ENCODE measurements around the gene VWA5B2. TPM values are rescaled to one million over a fixed set of nuclear protein-coding genes. Genes with fewer than 3 reads are reported as not detected.

Gene VWA5B2
- total and polyA plus RNA-seq, 2 of the 13 experiments (the other 11 are each of a cell fraction or from before 2014, with no cell fraction given), result 0.03 to 0.04 TPM

DNA sequence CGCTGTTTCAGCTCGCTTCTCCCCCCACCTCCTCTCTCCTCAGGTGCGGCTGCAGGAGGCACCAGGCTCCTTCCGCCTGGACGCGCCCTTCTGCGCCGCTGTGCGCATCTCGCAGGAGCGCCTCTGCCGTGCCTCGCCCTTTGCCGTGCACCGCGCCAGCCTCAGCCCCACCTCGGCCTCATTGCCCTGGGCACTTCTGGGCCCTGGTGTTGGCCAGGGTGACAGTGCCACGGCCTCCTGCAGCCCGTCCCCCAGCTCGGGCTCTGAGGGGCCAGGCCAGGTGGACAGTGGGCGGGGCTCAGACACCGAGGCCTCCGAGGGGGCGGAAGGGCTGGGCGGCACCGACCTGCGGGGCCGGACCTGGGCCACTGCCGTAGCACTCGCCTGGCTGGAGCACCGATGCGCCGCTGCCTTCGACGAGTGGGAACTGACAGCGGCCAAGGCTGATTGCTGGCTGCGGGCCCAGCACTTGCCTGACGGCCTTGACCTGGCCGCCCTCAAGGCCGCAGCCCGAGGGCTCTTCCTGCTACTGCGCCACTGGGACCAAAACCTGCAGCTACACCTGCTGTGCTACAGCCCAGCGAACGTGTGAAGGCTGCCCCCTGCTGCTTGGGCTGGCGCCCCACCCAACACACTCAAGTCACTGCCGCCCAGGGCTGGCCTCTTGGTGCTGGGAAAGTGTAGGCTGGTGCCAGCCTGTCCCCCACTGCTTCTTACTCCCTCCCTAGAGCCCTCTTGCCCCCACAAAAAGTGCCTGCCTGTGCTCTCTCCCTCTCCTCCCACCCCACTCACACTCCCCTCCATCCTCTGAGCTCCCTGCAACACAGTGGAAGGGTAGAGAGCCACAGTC, 12.3 kb downstream of the VWA5B2 start (continued):
- TF ChIP-seq, protein P1, sequence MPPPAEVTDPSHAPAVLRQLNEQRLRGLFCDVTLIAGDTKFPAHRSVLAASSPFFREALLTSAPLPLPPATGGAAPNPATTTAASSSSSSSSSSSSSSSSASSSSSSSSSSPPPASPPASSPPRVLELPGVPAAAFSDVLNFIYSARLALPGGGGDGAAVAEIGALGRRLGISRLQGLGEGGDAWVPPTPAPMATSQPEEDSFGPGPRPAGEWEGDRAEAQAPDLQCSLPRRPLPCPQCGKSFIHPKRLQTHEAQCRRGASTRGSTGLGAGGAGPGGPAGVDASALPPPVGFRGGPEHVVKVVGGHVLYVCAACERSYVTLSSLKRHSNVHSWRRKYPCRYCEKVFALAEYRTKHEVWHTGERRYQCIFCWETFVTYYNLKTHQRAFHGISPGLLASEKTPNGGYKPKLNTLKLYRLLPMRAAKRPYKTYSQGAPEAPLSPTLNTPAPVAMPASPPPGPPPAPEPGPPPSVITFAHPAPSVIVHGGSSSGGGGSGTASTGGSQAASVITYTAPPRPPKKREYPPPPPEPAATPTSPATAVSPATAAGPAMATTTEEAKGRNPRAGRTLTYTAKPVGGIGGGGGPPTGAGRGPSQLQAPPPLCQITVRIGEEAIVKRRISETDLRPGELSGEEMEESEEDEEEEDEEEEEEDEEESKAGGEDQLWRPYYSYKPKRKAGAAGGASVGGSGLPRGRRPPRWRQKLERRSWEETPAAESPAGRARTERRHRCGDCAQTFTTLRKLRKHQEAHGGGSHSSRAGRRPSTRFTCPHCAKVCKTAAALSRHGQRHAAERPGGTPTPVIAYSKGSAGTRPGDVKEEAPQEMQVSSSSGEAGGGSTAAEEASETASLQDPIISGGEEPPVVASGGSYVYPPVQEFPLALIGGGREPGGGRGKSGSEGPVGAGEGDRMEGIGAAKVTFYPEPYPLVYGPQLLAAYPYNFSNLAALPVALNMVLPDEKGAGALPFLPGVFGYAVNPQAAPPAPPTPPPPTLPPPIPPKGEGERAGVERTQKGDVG (CRISPR knock-in tag; IDR thresholded peaks at IDR 0.05; ENCODE audit: borderline replicate concordance), result peak; percentile 96
- TF ChIP-seq, protein P2, sequence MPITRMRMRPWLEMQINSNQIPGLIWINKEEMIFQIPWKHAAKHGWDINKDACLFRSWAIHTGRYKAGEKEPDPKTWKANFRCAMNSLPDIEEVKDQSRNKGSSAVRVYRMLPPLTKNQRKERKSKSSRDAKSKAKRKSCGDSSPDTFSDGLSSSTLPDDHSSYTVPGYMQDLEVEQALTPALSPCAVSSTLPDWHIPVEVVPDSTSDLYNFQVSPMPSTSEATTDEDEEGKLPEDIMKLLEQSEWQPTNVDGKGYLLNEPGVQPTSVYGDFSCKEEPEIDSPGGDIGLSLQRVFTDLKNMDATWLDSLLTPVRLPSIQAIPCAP (CRISPR knock-in tag; IDR thresholded peaks at IDR 0.05; ENCODE audit: low read depth), result peak; percentile 85; the same call in 1 of the 2 replicates
- TF ChIP-seq TCF7L2 (IDR thresholded peaks at IDR 0.05; ENCODE audit: low read depth, low read length), result no peak

DNA sequence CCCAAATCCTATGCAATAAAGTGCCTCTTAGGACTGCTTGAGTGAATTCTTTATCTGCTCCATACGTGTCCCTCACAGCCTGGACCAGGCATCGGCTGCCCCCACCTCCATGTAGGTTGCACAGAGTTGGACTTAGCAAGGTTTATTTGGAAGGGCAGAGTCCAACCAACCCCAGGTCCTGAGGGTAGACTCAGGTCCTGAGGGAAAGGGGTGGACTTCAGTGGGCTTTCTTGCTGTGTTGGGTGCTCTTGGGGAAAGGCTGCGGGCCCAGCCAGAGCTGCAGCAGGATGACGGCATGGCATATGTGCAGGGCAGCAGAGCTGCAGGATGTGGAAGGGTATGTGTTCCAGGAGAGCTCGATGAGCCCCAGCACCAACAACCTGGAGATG, 12.9 kb downstream of the VWA5B2 start:
- Histone ChIP-seq H3K4me1 (ENCODE audit: insufficient read depth, low read length) (peaks cover 31% of the 10 kb centered on the region), H4K20me1 (ENCODE audit: insufficient read depth, low read length) (peaks cover 4% of the 10 kb centered on the region), H3K4me2 (ENCODE audit: low read depth, low read length) (no peak overlapping the region), H3K9ac (ENCODE audit: insufficient read depth, low read depth, low read length) (no peak overlapping the region), H3K27me3 (ENCODE audit: control insufficient read depth in 1 of 2, insufficient read depth in 2 of 2, low read length in 2 of 2) (peaks cover 0 to 18% of the 10 kb centered on the region in 2 experiments; a peak in 3 of 5 replicates), H3K36me3 (replicated peaks in 1 of 2; ENCODE audit: control insufficient read depth in 1 of 2, insufficient read depth in 2 of 2, low read length in 2 of 2) (peaks cover 16 to 32% of the 10 kb centered on the region in 2 experiments), H2AFZ (ENCODE audit: low read length) (no peak overlapping the region), H3K27ac (ENCODE audit: extremely low read length, insufficient read depth, low read length) (peak overlapping the region; percentile 24), H3K9me3 (ENCODE audit: low read length) (no peaks in the 10 kb centered on the region), H3K4me3 (replicated peaks in 1 of 3; ENCODE audit: insufficient read depth in 1 of 3, low read depth in 2 of 3, low read length in 3 of 3) (peak overlapping the region in 1 of 3 experiments; percentile 2; a peak in 1 of 6 replicates), H3K79me2 (ENCODE audit: insufficient read depth, low read length) (no peaks in the 10 kb centered on the region)
- TF ChIP-seq HDAC1 (CRISPR knock-in tag; IDR thresholded peaks at IDR 0.05) (no peak), CSRNP1 (CRISPR knock-in tag; IDR thresholded peaks at IDR 0.05) (no peak), USF2 (IDR thresholded peaks at IDR 0.05; ENCODE audit: low read depth, low read length) (no peak), USF2 (CRISPR knock-in tag; IDR thresholded peaks at IDR 0.05; ENCODE audit: borderline replicate concordance) (0 out of 2 replicates have a peak, but pooled peaks have one; percentile 11), ZFP90 (CRISPR knock-in tag; IDR thresholded peaks at IDR 0.05; ENCODE audit: borderline replicate concordance) (no peak)
- intact Hi-C loops (cut with micrococcal nuclease; ENCODE audit: unreplicated experiment) (loop anchor here (1.0 to 10.0 kb wide), 3 partner anchors 97 to 345 kb away; partner anchors contain the start of gene ABCC5), in situ Hi-C loops (cut with HindIII; ENCODE audit: extremely low pct_ligation_motif_present, low pct_unique_long_range_greater_than_20kb) (no loop called here)
- ATAC-seq (peak; percentile 17), DNase-seq (ENCODE audit: low spot score) (no peak), FAIRE-seq (no peak)
- 61% methylated on average over 4 of the region's 5 CpGs for WGBS (ENCODE audit: low lambda C conversion rate)
- ChIA-PET CTCF (ENCODE audit: low intra/inter-chr PET ratio, low total read pairs) (interaction anchor here (1.1 to 1.6 kb wide), 3 partner anchors 13 to 202 kb away, joined by 4 to 13 read pairs (median 8); partner anchors contain the start of gene VWA5B2), POLR2A (interaction anchor here (0.7 to 1.4 kb wide), 10 partner anchors 10 to 120 kb away, joined by 3 to 8 read pairs (median 4); partner anchors contain the start of genes EIF2B5 and VWA5B2)
- no TSS peak for BruUV-seq (replicated peaks)

Measured in HepG2 (cell line).